Stimulated activated naive B cell treated with anti-CD40 and anti-IgM and Interleukin-4, amounts not matched to agents 10 μg/mL and 1 μg/mL and 100 μg/mL, for 72 hours (primary cell): ENCODE results near the gene NEURL3.

ENCODE experiments used
- ATAC-seq, 2 donors: fragments of 150-1000 bp; cut with Tn5 transposase; replicated peaks; 2 replicates each; pipeline ENCODE4 v1.10.0; 2021; ENCODE audit warnings: moderate library complexity in 1 of 2
- DNase-seq: peaks from one replicate; pipeline ENCODE4 v3.0.0; 2021
- H3K27ac Mint-ChIP-seq: one replicate; pipeline ENCODE4 v1.8.0; 2022; ENCODE audit warnings: mild to moderate bottlenecking, mixed read lengths
- H3K27me3 Mint-ChIP-seq, 2 donors: one replicate each; pipeline ENCODE4 v1.8.0; 2022; ENCODE audit warnings: mixed read lengths in 2 of 2
- H3K36me3 Mint-ChIP-seq, 2 donors: one replicate each; pipeline ENCODE4 v1.8.0; 2022; ENCODE audit warnings: mixed read lengths in 2 of 2, mild to moderate bottlenecking in 1 of 2
- H3K4me1 Mint-ChIP-seq, 2 donors: one replicate each; pipeline ENCODE4 v1.8.0; 2022; ENCODE audit warnings: mixed read lengths in 2 of 2, mild to moderate bottlenecking in 1 of 2
- H3K4me3 Mint-ChIP-seq, 2 donors: one replicate each; pipeline ENCODE4 v1.8.0; 2022; ENCODE audit warnings: mild to moderate bottlenecking in 2 of 2, mixed read lengths in 2 of 2, moderate library complexity in 1 of 2
- H3K9me3 Mint-ChIP-seq, 2 donors: one replicate each; pipeline ENCODE4 v1.8.0; 2022; ENCODE audit warnings: mixed read lengths in 2 of 2, mild to moderate bottlenecking in 1 of 2

NEURL3 gene

GRCh38 chr2:96526615-96527285 is 21.6 kb upstream of the NEURL3 start:
- Mint-ChIP-seq H3K4me3 (peak overlapping the region; percentile 66 to 80), H3K9me3 (no peaks in the 10 kb centered on the region)

GRCh38 chr2:96526101-96526591 is 21.0 kb upstream of the NEURL3 start:
- H3K27ac Mint-ChIP-seq, result no peak overlapping the region
- H3K4me1 Mint-ChIP-seq, result peaks cover 56 to 81% of the 10 kb centered on the region in 2 donors
- H3K9me3 Mint-ChIP-seq, result no peaks in the 10 kb centered on the region
- no peak for DNase-seq
- H3K36me3 Mint-ChIP-seq, result no peaks in the 10 kb centered on the region
- peak overlapping the region in 1 of 2 donors; percentile 80 for H3K4me3 Mint-ChIP-seq
- H3K27me3 Mint-ChIP-seq, result peaks cover 3 to 10% of the 10 kb centered on the region in 2 donors
- ATAC-seq, result no peak

More at GRCh38 chr2:96526615-96527285, 21.6 kb upstream of the NEURL3 start:
- ATAC-seq, result no peak
- DNase-seq, result no peak
- H3K36me3 Mint-ChIP-seq, result no peaks in the 10 kb centered on the region
- H3K27ac Mint-ChIP-seq, result peak overlapping the region; percentile 94
- peaks cover 3 to 10% of the 10 kb centered on the region in 2 donors for H3K27me3 Mint-ChIP-seq
- peaks cover 60 to 87% of the 10 kb centered on the region in 2 donors for H3K4me1 Mint-ChIP-seq

GRCh38 chr2:96525211-96525507 is 20.0 kb upstream of the NEURL3 start:
- H3K9me3 Mint-ChIP-seq, result no peaks in the 10 kb centered on the region
- H3K4me1 Mint-ChIP-seq, result peaks cover 47 to 71% of the 10 kb centered on the region in 2 donors
- H3K4me3 Mint-ChIP-seq, result no peak overlapping the region

GRCh38 chr2:96524482-96525210 is 19.5 kb upstream of the NEURL3 start:
- H3K4me1 Mint-ChIP-seq, result peaks cover 42 to 66% of the 10 kb centered on the region in 2 donors
- H3K27me3 Mint-ChIP-seq, result peaks cover 3 to 10% of the 10 kb centered on the region in 2 donors
- DNase-seq (no peak), ATAC-seq (no peak)
- H3K4me3 Mint-ChIP-seq, result no peak overlapping the region
- H3K27ac Mint-ChIP-seq, result no peak overlapping the region
- no peaks in the 10 kb centered on the region for H3K36me3 Mint-ChIP-seq
- H3K9me3 Mint-ChIP-seq, result no peaks in the 10 kb centered on the region

More at GRCh38 chr2:96525211-96525507, 20.0 kb upstream of the NEURL3 start:
- no peak overlapping the region for H3K27ac Mint-ChIP-seq
- ATAC-seq (no peak), DNase-seq (no peak)
- peaks cover 3 to 10% of the 10 kb centered on the region in 2 donors for H3K27me3 Mint-ChIP-seq
- no peaks in the 10 kb centered on the region for H3K36me3 Mint-ChIP-seq

- Mint-ChIP-seq H3K36me3 (no peaks in the 10 kb centered on the region), H3K9me3 (no peaks in the 10 kb centered on the region), H3K27ac (no peak overlapping the region), H3K27me3 (peaks cover 3 to 10% of the 10 kb centered on the region in 2 donors), H3K4me1 (peaks cover 35 to 59% of the 10 kb centered on the region in 2 donors), H3K4me3 (no peak overlapping the region)
- no peak for DNase-seq
- no peak for ATAC-seq
These were observed 18.7 kb upstream of the NEURL3 start for GRCh38 chr2:96523659-96524481.

GRCh38 chr2:96522304-96523203 is 17.4 kb upstream of the NEURL3 start:
- H3K36me3 Mint-ChIP-seq, result no peaks in the 10 kb centered on the region
- peaks cover 26 to 47% of the 10 kb centered on the region in 2 donors for H3K4me1 Mint-ChIP-seq
- H3K27ac Mint-ChIP-seq, result peak overlapping the region; percentile 70

GRCh38 chr2:96521219-96521618 is 16.1 kb upstream of the NEURL3 start:
- ATAC-seq (no peak), DNase-seq (no peak)
- peaks cover 19 to 37% of the 10 kb centered on the region in 2 donors for H3K4me1 Mint-ChIP-seq
- H3K4me3 Mint-ChIP-seq, result no peak overlapping the region
- H3K27ac Mint-ChIP-seq, result no peak overlapping the region
- H3K9me3 Mint-ChIP-seq, result peaks cover 7% of the 10 kb centered on the region in 2 donors
- H3K36me3 Mint-ChIP-seq, result peaks cover 4 to 5% of the 10 kb centered on the region in 2 donors
- H3K27me3 Mint-ChIP-seq, result peaks cover 3 to 10% of the 10 kb centered on the region in 2 donors

More at GRCh38 chr2:96522304-96523203, 17.4 kb upstream of the NEURL3 start:
- DNase-seq, result no peak
- Mint-ChIP-seq H3K27me3 (peaks cover 3 to 10% of the 10 kb centered on the region in 2 donors), H3K9me3 (peaks cover under 1 to 3% of the 10 kb centered on the region in 2 donors), H3K4me3 (no peak overlapping the region)
- ATAC-seq, result no peak

- Mint-ChIP-seq H3K36me3 (peaks cover 5 to 7% of the 10 kb centered on the region in 2 donors), H3K27ac (no peak overlapping the region), H3K4me1 (peaks cover 14 to 32% of the 10 kb centered on the region in 2 donors), H3K27me3 (peaks cover 0 to 10% of the 10 kb centered on the region in 2 donors), H3K9me3 (peaks cover 7% of the 10 kb centered on the region in 2 donors), H3K4me3 (no peak overlapping the region)
- DNase-seq (no peak), ATAC-seq (no peak)
These were observed 15.5 kb upstream of the NEURL3 start for GRCh38 chr2:96520697-96521096.

- Mint-ChIP-seq H3K4me3 (no peak overlapping the region), H3K9me3 (peaks cover 7% of the 10 kb centered on the region in 2 donors), H3K27ac (no peak overlapping the region), H3K36me3 (peaks cover 5 to 7% of the 10 kb centered on the region in 2 donors), H3K27me3 (peaks cover 0 to 10% of the 10 kb centered on the region in 2 donors), H3K4me1 (peaks cover 14 to 27% of the 10 kb centered on the region in 2 donors)
- DNase-seq (no peak), ATAC-seq (no peak)
These were observed 15.1 kb upstream of the NEURL3 start for GRCh38 chr2:96520231-96520630.

GRCh38 chr2:96517079-96517478 is 11.9 kb upstream of the NEURL3 start:
- Mint-ChIP-seq H3K4me3 (no peak overlapping the region), H3K9me3 (peaks cover 7% of the 10 kb centered on the region in 2 donors), H3K27me3 (no peaks in the 10 kb centered on the region), H3K27ac (no peak overlapping the region), H3K36me3 (peaks cover 5 to 7% of the 10 kb centered on the region in 2 donors), H3K4me1 (peaks cover under 1 to 3% of the 10 kb centered on the region in 2 donors)
- ATAC-seq (no peak), DNase-seq (no peak)

- Mint-ChIP-seq H3K4me1 (peaks cover 6 to 7% of the 10 kb centered on the region in 2 donors), H3K27me3 (peaks cover 16 to 19% of the 10 kb centered on the region in 2 donors), H3K36me3 (peaks cover 5 to 7% of the 10 kb centered on the region in 2 donors), H3K4me3 (no peak overlapping the region), H3K9me3 (peaks cover 7% of the 10 kb centered on the region in 2 donors), H3K27ac (no peak overlapping the region)
- ATAC-seq (no peak), DNase-seq (no peak)
These were observed 9.4 kb upstream of the NEURL3 start for GRCh38 chr2:96514521-96514920.

GRCh38 chr2:96512341-96512740 is 7.2 kb upstream of the NEURL3 start:
- Mint-ChIP-seq H3K36me3 (peaks cover 5 to 7% of the 10 kb centered on the region in 2 donors), H3K4me3 (no peak overlapping the region), H3K27me3 (peaks cover 24 to 27% of the 10 kb centered on the region in 2 donors), H3K4me1 (peaks cover 17 to 26% of the 10 kb centered on the region in 2 donors), H3K9me3 (peaks cover 4% of the 10 kb centered on the region in 2 donors), H3K27ac (no peak overlapping the region)
- ATAC-seq (no peak), DNase-seq (no peak)

GRCh38 chr2:96511851-96512250 is 6.7 kb upstream of the NEURL3 start:
- ATAC-seq (no peak), DNase-seq (no peak)
- H3K27me3 Mint-ChIP-seq, result peaks cover 24 to 27% of the 10 kb centered on the region in 2 donors
- H3K4me1 Mint-ChIP-seq, result peaks cover 17 to 28% of the 10 kb centered on the region in 2 donors
- H3K36me3 Mint-ChIP-seq, result peaks cover 2 to 3% of the 10 kb centered on the region in 2 donors
- H3K27ac Mint-ChIP-seq, result no peak overlapping the region
- no peak overlapping the region for H3K4me3 Mint-ChIP-seq
- no peaks in the 10 kb centered on the region for H3K9me3 Mint-ChIP-seq
